Lower lobe of right lung (tissue), 2 donors: ENCODE results near the gene MTMR11. TPM values are rescaled to one million over a fixed set of nuclear protein-coding genes. Genes with fewer than 3 reads are reported as not detected.
"Not testable (repeated sequence)": the region's sequence is repeated elsewhere in the genome, so short reads cannot be mapped to it uniquely, and the experiment has no call there.

Experiments
- ATAC-seq, 2 donors: fragments of 200-7000 bp; cut with Tn5 transposase; one replicate each; pipeline ENCODE4 v1.9.1; 2020 to 2022; ENCODE audit warnings: mild to moderate bottlenecking in 2 of 2, moderate library complexity in 2 of 2
- DNase-seq: peaks from one replicate; pipeline ENCODE4 v3.0.0-alpha.2; 2020
- H3K27ac ChIP-seq: fragments of 200-600 bp; one replicate; pipeline ENCODE4 v1.8.0; 2022
- H3K27me3 ChIP-seq: fragments of 200-600 bp; one replicate; pipeline ENCODE4 v1.8.0; 2022; ENCODE audit warnings: low read depth
- H3K36me3 ChIP-seq: fragments of 200-600 bp; one replicate; pipeline ENCODE4 v1.8.0; 2022; ENCODE audit warnings: mild to moderate bottlenecking
- H3K4me1 ChIP-seq: fragments of 200-600 bp; one replicate; pipeline ENCODE4 v1.8.0; 2022
- H3K4me3 ChIP-seq: fragments of 200-600 bp; one replicate; pipeline ENCODE4 v1.8.0; 2022; ENCODE audit warnings: mild to moderate bottlenecking
- H3K9me3 ChIP-seq: fragments of 200-600 bp; one replicate; pipeline ENCODE4 v1.8.0; 2022
- CTCF ChIP-seq: fragments of 200-600 bp; IDR thresholded peaks from one replicate; pipeline ENCODE4 v1.8.0; 2022; ENCODE audit warnings: antibody characterized with exemption, mild to moderate bottlenecking
- intact Hi-C: fragments of 100-400 bp; cut with DNase I; formaldehyde crosslinking; loops from one replicate; pipeline ENCODE4 v1.11.0; 2022
- total RNA-seq: library from RNA; stranded (reverse); fragmentation: NEBNext Ultra II Directional; extraction: Animal tissue kit (Norgen Biotek cat#: 25700); gene quantifications from one replicate; pipeline ENCODE4 v1.2.1, GENCODE V29; 2021
- donor health status: DM: no; HTN: yes; CAD: no; lungs with severe emphysema.

Gene MTMR11
- total RNA-seq, 1 donor from 2014 or later: 20.4 TPM

DNA sequence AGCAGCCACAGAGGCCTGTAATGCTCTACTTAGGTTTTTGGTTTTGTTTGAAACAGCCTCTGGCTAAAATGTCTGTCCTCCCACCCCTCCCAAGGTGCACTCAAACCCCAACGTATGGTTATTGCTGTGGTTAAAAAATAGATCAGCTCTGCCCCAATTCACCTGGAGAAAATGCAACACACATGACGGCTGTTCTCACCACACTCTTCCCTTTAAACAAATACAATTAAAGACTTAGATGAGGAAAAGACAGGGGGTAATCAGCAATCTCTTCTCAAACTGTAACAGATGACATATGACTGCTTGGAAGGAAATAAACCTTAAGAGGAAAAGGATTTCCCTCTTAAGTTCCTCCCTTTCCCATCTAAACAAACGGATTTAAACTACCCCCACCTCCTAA is 6.2 kb upstream of the MTMR11 start:
- intact Hi-C loops: no loop called here
- Histone ChIP-seq H3K27ac (no peak overlapping the region), H3K4me1 (peaks cover 37% of the 10 kb centered on the region), H3K27me3 (no peaks in the 10 kb centered on the region), H3K9me3 (no peaks in the 10 kb centered on the region), H3K4me3 (no peak overlapping the region), H3K36me3 (peaks cover 44% of the 10 kb centered on the region)
- no peak for ATAC-seq
- DNase-seq: no peak
- no peak for TF ChIP-seq CTCF

- intact Hi-C loops: no loop called here
- Histone ChIP-seq H3K27me3 (no peaks in the 10 kb centered on the region), H3K9me3 (no peaks in the 10 kb centered on the region), H3K4me1 (peaks cover 44% of the 10 kb centered on the region), H3K4me3 (no peak overlapping the region), H3K36me3 (peaks cover 38% of the 10 kb centered on the region), H3K27ac (no peak overlapping the region)
- ATAC-seq (peak in 1 of 2 donors; percentile 41), DNase-seq (no peak)
- TF ChIP-seq CTCF: peak; percentile 32
Measured at GRCh38 chr1:149942207-149942606, 5.5 kb upstream of the MTMR11 start.

- no peak for TF ChIP-seq CTCF
- Histone ChIP-seq H3K27ac (no peak overlapping the region), H3K4me1 (peaks cover 56% of the 10 kb centered on the region), H3K4me3 (no peak overlapping the region), H3K27me3 (no peaks in the 10 kb centered on the region), H3K9me3 (no peaks in the 10 kb centered on the region), H3K36me3 (peaks cover 21% of the 10 kb centered on the region)
- ATAC-seq: no peak
- no peak for DNase-seq
- intact Hi-C loops: no loop called here
Measured at GRCh38 chr1:149940427-149940826, 3.7 kb upstream of the MTMR11 start.

GRCh38 chr1:149938668-149939003 is 2.0 kb upstream of the MTMR11 start:
- H3K4me1 ChIP-seq: peaks cover 56% of the 10 kb centered on the region
- ATAC-seq, intact Hi-C loops, H3K27me3 ChIP-seq, DNase-seq, H3K36me3 ChIP-seq, H3K9me3 ChIP-seq: not testable (repeated sequence)
- H3K27ac ChIP-seq: peak overlapping the region; percentile 75
- peak overlapping the region; percentile 31 for H3K4me3 ChIP-seq

GRCh38 chr1:149937759-149938158 is 1.1 kb upstream of the MTMR11 start:
- H3K4me1 ChIP-seq: peaks cover 54% of the 10 kb centered on the region
- intact Hi-C loops: no loop called here
- H3K27me3 ChIP-seq: no peaks in the 10 kb centered on the region
- no peaks in the 10 kb centered on the region for H3K36me3 ChIP-seq
- peak overlapping the region; percentile 62 for H3K27ac ChIP-seq
- H3K9me3 ChIP-seq: no peaks in the 10 kb centered on the region
- H3K4me3 ChIP-seq: no peak overlapping the region
- TF ChIP-seq CTCF: no peak
- no peak for DNase-seq
- no peak for ATAC-seq

DNA sequence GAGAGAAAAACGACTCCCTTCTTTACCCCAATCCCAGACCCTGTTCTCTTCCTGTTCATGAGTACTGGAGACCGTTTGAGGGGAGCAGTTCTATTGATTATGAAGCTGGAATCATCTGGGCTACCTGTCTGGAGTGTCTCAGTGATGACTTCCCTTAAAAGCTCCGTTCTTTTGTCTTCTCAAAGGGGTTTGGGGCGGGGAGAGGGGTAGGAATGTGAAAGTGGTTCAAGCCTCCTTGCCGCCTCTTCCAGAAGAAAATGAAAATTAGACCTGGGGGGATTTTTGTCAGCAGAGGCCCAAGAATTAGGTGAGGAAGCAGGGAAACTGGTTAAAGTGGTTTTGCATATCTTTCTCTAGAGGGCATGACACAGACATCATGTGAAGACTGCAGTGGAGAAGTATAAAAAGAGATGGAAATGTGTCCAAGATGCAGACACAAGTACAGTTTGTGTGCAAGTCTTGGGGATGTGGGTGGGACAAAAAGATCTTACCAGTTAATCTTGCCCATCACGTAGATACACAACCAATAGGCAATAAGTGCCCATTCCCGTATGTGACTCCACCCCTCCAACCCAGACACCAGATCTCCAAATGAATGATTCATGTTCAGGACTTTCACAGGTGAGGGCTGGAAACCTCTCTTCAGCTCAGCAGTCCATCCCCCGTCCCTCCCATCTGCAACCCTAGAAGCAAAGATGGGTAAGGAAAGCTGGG is 470 bp upstream of the MTMR11 start:
- Histone ChIP-seq H3K9me3 (no peaks in the 10 kb centered on the region), H3K4me3 (peak overlapping the region; percentile 56), H3K4me1 (peaks cover 48% of the 10 kb centered on the region), H3K36me3 (no peaks in the 10 kb centered on the region), H3K27ac (peak overlapping the region; percentile 62), H3K27me3 (no peaks in the 10 kb centered on the region)
- no peak for TF ChIP-seq CTCF
- ATAC-seq: peak; percentile 21 to 58
- no peak for DNase-seq
- intact Hi-C loops: no loop called here
